GM21723 (cell line): Measurements from ENCODE around the gene ZNF484.
"Not testable (repeated sequence)": the region's sequence is repeated elsewhere in the genome, so short reads cannot be mapped to it uniquely, and the experiment has no call there.

Source experiments
- ATAC-seq: cut with Tn5 transposase; IDR thresholded peaks from one replicate; pipeline ENCODE4 v1.9.1; 2021; ENCODE audit warnings: mild to moderate bottlenecking, moderate library complexity; ENCODE audit not compliant: unreplicated experiment

The ZNF484 gene

GRCh38 chr9:92877531-92878430 is at the start of gene ZNF484:
Gene ZNF484, minus strand, starts transcription at chr9:92878038. Its CDS starts 3,009 bp downstream, at chr9:92875029.
- ATAC-seq, result peak; percentile 98

GRCh38 chr9:92920437-92920836 is 42.6 kb upstream of the ZNF484 start:
- no peak for ATAC-seq

GRCh38 chr9:92917176-92917800 is 39.5 kb upstream of the ZNF484 start:
- no peak for ATAC-seq

GRCh38 chr9:92911511-92912475 is 34.0 kb upstream of the ZNF484 start:
- ATAC-seq, result no peak

- ATAC-seq, result not testable (repeated sequence)
Measured at GRCh38 chr9:92905137-92905536, 27.3 kb upstream of the ZNF484 start.

- no peak for ATAC-seq
Measured at GRCh38 chr9:92897323-92897722, 19.5 kb upstream of the ZNF484 start.

- ATAC-seq, result no peak
Measured at GRCh38 chr9:92895812-92896436, 18.1 kb upstream of the ZNF484 start.

- ATAC-seq, result no peak
Measured at GRCh38 chr9:92894711-92895362, 17.0 kb upstream of the ZNF484 start.

- not testable (repeated sequence) for ATAC-seq
Measured at GRCh38 chr9:92893916-92894610, 16.2 kb upstream of the ZNF484 start.

GRCh38 chr9:92892276-92892675 is 14.4 kb upstream of the ZNF484 start:
- ATAC-seq, result not testable (repeated sequence)

- ATAC-seq, result no peak
Measured at GRCh38 chr9:92890761-92891160, 12.9 kb upstream of the ZNF484 start.

- ATAC-seq, result no peak
Measured at GRCh38 chr9:92887880-92888338, 10.1 kb upstream of the ZNF484 start.

- ATAC-seq, result not testable (repeated sequence)
Measured at GRCh38 chr9:92886846-92887610, 9.2 kb upstream of the ZNF484 start.

- ATAC-seq, result not testable (repeated sequence)
Measured at GRCh38 chr9:92883666-92884405, 6.0 kb upstream of the ZNF484 start.

GRCh38 chr9:92882276-92882675 is 4.4 kb upstream of the ZNF484 start:
- ATAC-seq, result no peak

GRCh38 chr9:92875373-92875772 is 2.5 kb downstream of the ZNF484 start:
- no peak for ATAC-seq

GRCh38 chr9:92870289-92870688 is 7.5 kb downstream of the ZNF484 start:
- no peak for ATAC-seq

- ATAC-seq, result not testable (repeated sequence)
Measured at GRCh38 chr9:92866600-92866999, 11.2 kb downstream of the ZNF484 start.
